ENCODE results near the gene APBA1. TPM values are rescaled to one million over a fixed set of nuclear protein-coding genes. Genes with fewer than 3 reads are reported as not detected.

Gene APBA1
- total RNA-seq, 1 experiment from 2014 or later, result 0.34 TPM

DNA sequence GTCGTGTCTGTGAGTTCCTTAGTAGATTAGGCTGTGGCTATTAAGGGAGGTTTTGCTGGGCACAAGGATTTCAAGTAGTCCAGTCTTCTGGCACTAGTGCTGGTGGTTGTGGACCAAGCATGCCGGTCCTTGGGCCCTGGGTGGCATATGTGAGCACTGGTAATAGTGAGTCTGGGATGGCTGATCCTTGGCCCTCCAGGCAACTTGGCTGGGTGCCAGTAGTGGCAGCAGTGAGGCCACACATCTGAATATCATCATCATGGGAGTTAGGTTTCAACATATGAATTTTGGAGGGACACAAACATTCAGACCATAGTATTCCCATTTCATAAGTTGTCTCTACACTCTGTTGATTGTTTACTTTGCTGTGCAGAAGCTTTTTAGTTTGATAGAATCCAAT is 25.3 kb upstream of the APBA1 start:
- Mint-ChIP-seq H3K4me3 (ENCODE audit: unreplicated experiment) (no peak overlapping the region), H3K27ac (ENCODE audit: unreplicated experiment) (no peak overlapping the region), H3K9me3 (ENCODE audit: unreplicated experiment) (no peaks in the 10 kb centered on the region), H3K36me3 (ENCODE audit: insufficient read depth, unreplicated experiment) (no peaks in the 10 kb centered on the region), H3K4me1 (ENCODE audit: low read depth, unreplicated experiment) (no peaks in the 10 kb centered on the region), H3K27me3 (ENCODE audit: insufficient read depth, unreplicated experiment) (no peaks in the 10 kb centered on the region)
- ChIA-PET POLR2A (no interaction called here), CTCF (no interaction called here)
- BruUV-seq (replicated peaks), result no TSS peak
- no peaks in the 10 kb centered on the region for H3K4me1 ChIP-seq
- H3K36me3 ChIP-seq (ENCODE audit: control insufficient read depth, insufficient read depth, low read length), result no peaks in the 10 kb centered on the region
- no peaks in the 10 kb centered on the region for H3K27me3 ChIP-seq (replicated peaks; ENCODE audit: control insufficient read depth, insufficient read depth, low read length)
- TF ChIP-seq, protein P1, sequence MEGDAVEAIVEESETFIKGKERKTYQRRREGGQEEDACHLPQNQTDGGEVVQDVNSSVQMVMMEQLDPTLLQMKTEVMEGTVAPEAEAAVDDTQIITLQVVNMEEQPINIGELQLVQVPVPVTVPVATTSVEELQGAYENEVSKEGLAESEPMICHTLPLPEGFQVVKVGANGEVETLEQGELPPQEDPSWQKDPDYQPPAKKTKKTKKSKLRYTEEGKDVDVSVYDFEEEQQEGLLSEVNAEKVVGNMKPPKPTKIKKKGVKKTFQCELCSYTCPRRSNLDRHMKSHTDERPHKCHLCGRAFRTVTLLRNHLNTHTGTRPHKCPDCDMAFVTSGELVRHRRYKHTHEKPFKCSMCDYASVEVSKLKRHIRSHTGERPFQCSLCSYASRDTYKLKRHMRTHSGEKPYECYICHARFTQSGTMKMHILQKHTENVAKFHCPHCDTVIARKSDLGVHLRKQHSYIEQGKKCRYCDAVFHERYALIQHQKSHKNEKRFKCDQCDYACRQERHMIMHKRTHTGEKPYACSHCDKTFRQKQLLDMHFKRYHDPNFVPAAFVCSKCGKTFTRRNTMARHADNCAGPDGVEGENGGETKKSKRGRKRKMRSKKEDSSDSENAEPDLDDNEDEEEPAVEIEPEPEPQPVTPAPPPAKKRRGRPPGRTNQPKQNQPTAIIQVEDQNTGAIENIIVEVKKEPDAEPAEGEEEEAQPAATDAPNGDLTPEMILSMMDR (IDR thresholded peaks at IDR 0.05; ENCODE audit: insufficient read depth in 1 of 2, low read depth in 1 of 2, low read length in 1 of 2, severe bottlenecking in 1 of 2, unreplicated experiment in 1 of 2), result no peak
- intact Hi-C loops (cut with micrococcal nuclease; ENCODE audit: unreplicated experiment), result no loop called here
- H3K9me3 ChIP-seq, result no peaks in the 10 kb centered on the region
- DNase-seq, result no peak
- H3K4me3 ChIP-seq (ENCODE audit: low read depth, low read length), result no peak overlapping the region

- Histone ChIP-seq H3K4me1 (no peaks in the 10 kb centered on the region), H3K27me3 (replicated peaks; ENCODE audit: control insufficient read depth, insufficient read depth, low read length) (no peaks in the 10 kb centered on the region), H3K4me3 (ENCODE audit: low read depth, low read length) (no peak overlapping the region), H3K9me3 (no peaks in the 10 kb centered on the region), H3K36me3 (ENCODE audit: control insufficient read depth, insufficient read depth, low read length) (no peaks in the 10 kb centered on the region)
- TF ChIP-seq, protein P1 (IDR thresholded peaks at IDR 0.05; ENCODE audit: insufficient read depth in 1 of 2, low read depth in 1 of 2, low read length in 1 of 2, severe bottlenecking in 1 of 2, unreplicated experiment in 1 of 2), result no peak
- DNase-seq, result no peak
- POLR2A ChIA-PET, result no interaction called here
- H3K27me3 Mint-ChIP-seq (ENCODE audit: insufficient read depth, unreplicated experiment), result no peaks in the 10 kb centered on the region
- no peaks in the 10 kb centered on the region for H3K36me3 Mint-ChIP-seq (ENCODE audit: insufficient read depth, unreplicated experiment)
- H3K4me1 Mint-ChIP-seq (ENCODE audit: low read depth, unreplicated experiment), result no peaks in the 10 kb centered on the region
- no peaks in the 10 kb centered on the region for H3K9me3 Mint-ChIP-seq (ENCODE audit: unreplicated experiment)
- BruUV-seq (replicated peaks), result no TSS peak
- CTCF ChIA-PET, result no interaction called here
- intact Hi-C loops (cut with micrococcal nuclease; ENCODE audit: unreplicated experiment), result no loop called here
- H3K27ac Mint-ChIP-seq (ENCODE audit: unreplicated experiment), result no peak overlapping the region
- H3K4me3 Mint-ChIP-seq (ENCODE audit: unreplicated experiment), result no peak overlapping the region
Observed at GRCh38 chr9:69696802-69697201, 24.6 kb upstream of the APBA1 start.

- Mint-ChIP-seq H3K27ac (ENCODE audit: unreplicated experiment) (no peak overlapping the region), H3K36me3 (ENCODE audit: insufficient read depth, unreplicated experiment) (no peaks in the 10 kb centered on the region), H3K4me3 (ENCODE audit: unreplicated experiment) (no peak overlapping the region), H3K4me1 (ENCODE audit: low read depth, unreplicated experiment) (no peaks in the 10 kb centered on the region), H3K9me3 (ENCODE audit: unreplicated experiment) (no peaks in the 10 kb centered on the region), H3K27me3 (ENCODE audit: insufficient read depth, unreplicated experiment) (no peaks in the 10 kb centered on the region)
- TF ChIP-seq, protein P1 (IDR thresholded peaks at IDR 0.05; ENCODE audit: insufficient read depth in 1 of 2, low read depth in 1 of 2, low read length in 1 of 2, severe bottlenecking in 1 of 2, unreplicated experiment in 1 of 2), result no peak
- H3K4me3 ChIP-seq (ENCODE audit: low read depth, low read length), result no peak overlapping the region
- intact Hi-C loops (cut with micrococcal nuclease; ENCODE audit: unreplicated experiment), result no loop called here
- H3K9me3 ChIP-seq, result no peaks in the 10 kb centered on the region
- CTCF ChIA-PET, result no interaction called here
- no peak for DNase-seq
- no peaks in the 10 kb centered on the region for H3K27me3 ChIP-seq (replicated peaks; ENCODE audit: control insufficient read depth, insufficient read depth, low read length)
- no peaks in the 10 kb centered on the region for H3K4me1 ChIP-seq
- H3K36me3 ChIP-seq (ENCODE audit: control insufficient read depth, insufficient read depth, low read length), result no peaks in the 10 kb centered on the region
- no TSS peak for BruUV-seq (replicated peaks)
- POLR2A ChIA-PET, result interaction anchor here (0.5 kb wide), 1 partner anchor 243 kb away, joined by 3 read pairs; no protein-coding TSS in a partner anchor
Observed at GRCh38 chr9:69689991-69690538, 17.9 kb upstream of the APBA1 start.
